GM12891 (cell line): ENCODE data around the gene KIAA1328.

Experiments
- POLR2A ChIP-seq: IDR thresholded peaks from 2 replicates; pipeline ENCODE4 v1.6.1; 2011; ENCODE audit warnings: low read depth, low read length, control low read depth
- POLR2AphosphoS5 ChIP-seq: IDR thresholded peaks from 2 replicates; pipeline ENCODE4 v1.6.1; 2011; ENCODE audit warnings: low read depth, low read length, control low read depth
- POU2F2 ChIP-seq: IDR thresholded peaks from 2 replicates; pipeline ENCODE4 v1.6.1; 2011; ENCODE audit warnings: low read depth, mild to moderate bottlenecking, control low read depth, low read length, moderate library complexity
- SPI1 ChIP-seq: IDR thresholded peaks from 2 replicates; pipeline ENCODE4 v1.6.1; 2011; ENCODE audit warnings: low read depth, low read length, control low read depth
- TAF1 ChIP-seq: IDR thresholded peaks from 2 replicates; pipeline ENCODE4 v1.6.1; 2011; ENCODE audit warnings: low read depth, low read length, control low read depth

DNA sequence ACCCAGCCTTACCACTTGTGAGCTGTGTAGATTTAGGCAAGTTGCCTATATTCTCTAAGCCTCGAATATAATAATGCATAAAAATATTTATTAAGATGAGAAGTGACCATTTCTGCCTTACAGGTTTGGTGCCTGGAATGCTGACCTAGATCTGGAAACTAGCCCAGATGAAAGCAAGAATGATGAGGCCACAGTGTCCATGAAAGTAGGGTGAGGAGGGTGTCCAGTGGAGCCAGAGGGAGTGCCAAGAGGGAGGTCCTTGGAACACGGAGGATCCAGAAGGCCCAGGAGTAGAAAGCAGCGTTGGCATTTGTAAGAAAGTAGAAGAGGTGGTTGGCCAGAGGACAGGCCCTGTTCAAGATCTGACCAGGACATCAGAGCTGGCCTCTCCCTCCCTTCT, 402.3 kb downstream of the KIAA1328 start:
- TF ChIP-seq POLR2A (no peak), SPI1 (no peak), POLR2AphosphoS5 (no peak), TAF1 (no peak), POU2F2 (no peak)
